HepG2 (cell line): ENCODE measurements around the gene VPS54. TPM values are rescaled to one million over a fixed set of nuclear protein-coding genes. Genes with fewer than 3 reads are reported as not detected.

Source experiments
- DRAP1 ChIP-seq: IDR thresholded peaks from 2 replicates; pipeline ENCODE4 v1.6.1; 2016; ENCODE audit warnings: missing genetic modification reagents, missing compliant biosample characterization
- MAF1 ChIP-seq: sonication (generic); formaldehyde crosslinking; IDR thresholded peaks from 2 replicates; pipeline ENCODE4 v1.5.0; 2020; ENCODE audit warnings: missing genetic modification reagents, borderline replicate concordance
- MTF2 ChIP-seq: sonication (generic); formaldehyde crosslinking; IDR thresholded peaks from 2 replicates; pipeline ENCODE4 v1.5.0; 2020; ENCODE audit warnings: missing genetic modification reagents, borderline replicate concordance
- MXD3 ChIP-seq: IDR thresholded peaks from 2 replicates; pipeline ENCODE4 v1.6.1; 2016; ENCODE audit warnings: mild to moderate bottlenecking, missing biosample characterization, missing genetic modification reagents
- RFX3 ChIP-seq: IDR thresholded peaks from 2 replicates; pipeline ENCODE4 v1.6.1; 2016; ENCODE audit warnings: missing biosample characterization, missing genetic modification reagents
- SOX6 ChIP-seq, 2 experiments: fragments of 450-650 bp in 1 of 2; sonication (generic) in 1 of 2; formaldehyde crosslinking in 1 of 2; IDR thresholded peaks; 2 replicates each; pipeline versions ENCODE4 v1.4.0 to v1.6.1; 2017 to 2020; ENCODE audit warnings: antibody characterized with exemption in 1 of 2, mild to moderate bottlenecking in 1 of 2, missing genetic modification reagents in 1 of 2
- SYNCRIP ChIP-seq: fragments of 200-400 bp; formaldehyde crosslinking; IDR thresholded peaks from 2 replicates; pipeline ENCODE4 v1.6.1; 2018; ENCODE audit warnings: mild to moderate bottlenecking, low read depth, low read length; ENCODE audit not compliant: insufficient read depth
- XRCC5 ChIP-seq: fragments of 200-400 bp; formaldehyde crosslinking; optimal IDR thresholded peaks from 2 replicates; pipeline ENCODE3; 2017; ENCODE audit warnings: mild to moderate bottlenecking, low read length
- ZFP36 ChIP-seq: fragments of 150-350 bp; IDR thresholded peaks from 2 replicates; pipeline ENCODE4 v1.6.1; 2018; ENCODE audit warnings: borderline replicate concordance, low read length, low read depth; ENCODE audit not compliant: partially characterized antibody
- ZNF567 ChIP-seq: sonication (generic); formaldehyde crosslinking; IDR thresholded peaks from 2 replicates; pipeline ENCODE4 v1.8.1; 2023; ENCODE audit warnings: mild to moderate bottlenecking, missing genetic modification reagents, borderline replicate concordance
- ZNF703 ChIP-seq: sonication (generic); formaldehyde crosslinking; IDR thresholded peaks from 2 replicates; pipeline ENCODE4 v1.5.1; 2020; ENCODE audit warnings: missing genetic modification reagents, mild to moderate bottlenecking, moderate library complexity, borderline replicate concordance
- polyA plus RNA-seq, 8 experiments: library from polyadenylated mRNA; depleted of rRNA in 3 of 8; stranded (reverse) in 7 of 8; unstranded in 1 of 8; fragments of >200 nt; fragmentation: Illumina TruSeq in 4 of 8; extraction: Trizol in 4 of 8; gene quantifications; 2 replicates each; pipeline versions ENCODE4 v1.2.1 to v1.2.3, GENCODE V29; 2011 to 2016; ENCODE audit warnings: low read depth in 4 of 8, missing spikeins in 1 of 8, mixed read lengths in 1 of 8; ENCODE audit not compliant: insufficient read depth in 1 of 8
- total RNA-seq, 5 experiments: library from RNA; depleted of rRNA; stranded (reverse); fragments of >200 nt; fragmentation: Illumina TruSeq; extraction: Trizol; gene quantifications; 2 replicates each; pipeline ENCODE4 v1.2.3, GENCODE V29; 2016; ENCODE audit warnings: low read depth in 1 of 5
- TF ChIP-seq, protein P1 (sequence below): sonication (generic); formaldehyde crosslinking; IDR thresholded peaks from 2 replicates; pipeline ENCODE4 v1.4.0; 2020; ENCODE audit warnings: mild to moderate bottlenecking, missing genetic modification reagents
- TF ChIP-seq, protein P2 (sequence below): sonication (generic); formaldehyde crosslinking; IDR thresholded peaks from 2 replicates; pipeline ENCODE4 v1.5.1; 2020; ENCODE audit warnings: mild to moderate bottlenecking, missing genetic modification reagents
- TF ChIP-seq, protein P3 (sequence below): IDR thresholded peaks from 2 replicates; pipeline ENCODE4 v1.6.1; 2016; ENCODE audit warnings: low read depth
- TF ChIP-seq, protein P4 (sequence below): IDR thresholded peaks from 2 replicates; pipeline ENCODE4 v1.6.1; 2016; ENCODE audit warnings: mild to moderate bottlenecking
- TF ChIP-seq, protein P5 (sequence below), 2 experiments: sonication (generic) in 1 of 2; formaldehyde crosslinking in 1 of 2; IDR thresholded peaks; 2 replicates each; pipeline versions ENCODE4 v1.4.0 to v1.6.1; 2018 to 2020; ENCODE audit warnings: missing genetic modification reagents in 2 of 2, borderline replicate concordance in 1 of 2, low read depth in 1 of 2, mild to moderate bottlenecking in 1 of 2, missing biosample characterization in 1 of 2

The VPS54 gene
- total and polyA plus RNA-seq, 2 of the 13 experiments (the other 11 are each of a cell fraction or from before 2014, with no cell fraction given) = 64.7 to 77.5 TPM

- TF ChIP-seq ZNF703 (CRISPR knock-in tag) (no peak), ZNF567 (CRISPR knock-in tag) (peak; percentile 76; the same call in 1 of the 2 replicates), SOX6 (IDR thresholded peaks at IDR 0.05) (no peak), SOX6 (CRISPR knock-in tag; IDR thresholded peaks at IDR 0.05) (peak; percentile 69), MXD3 (CRISPR knock-in tag) (no peak), XRCC5 (peak; percentile 80), DRAP1 (CRISPR knock-in tag) (0 out of 2 replicates have a peak, but pooled peaks have one; percentile 21), RFX3 (CRISPR knock-in tag) (no peak), ZFP36 (no peak), SYNCRIP (no peak), MAF1 (CRISPR knock-in tag) (no peak), MTF2 (no peak)
- TF ChIP-seq, protein P1, sequence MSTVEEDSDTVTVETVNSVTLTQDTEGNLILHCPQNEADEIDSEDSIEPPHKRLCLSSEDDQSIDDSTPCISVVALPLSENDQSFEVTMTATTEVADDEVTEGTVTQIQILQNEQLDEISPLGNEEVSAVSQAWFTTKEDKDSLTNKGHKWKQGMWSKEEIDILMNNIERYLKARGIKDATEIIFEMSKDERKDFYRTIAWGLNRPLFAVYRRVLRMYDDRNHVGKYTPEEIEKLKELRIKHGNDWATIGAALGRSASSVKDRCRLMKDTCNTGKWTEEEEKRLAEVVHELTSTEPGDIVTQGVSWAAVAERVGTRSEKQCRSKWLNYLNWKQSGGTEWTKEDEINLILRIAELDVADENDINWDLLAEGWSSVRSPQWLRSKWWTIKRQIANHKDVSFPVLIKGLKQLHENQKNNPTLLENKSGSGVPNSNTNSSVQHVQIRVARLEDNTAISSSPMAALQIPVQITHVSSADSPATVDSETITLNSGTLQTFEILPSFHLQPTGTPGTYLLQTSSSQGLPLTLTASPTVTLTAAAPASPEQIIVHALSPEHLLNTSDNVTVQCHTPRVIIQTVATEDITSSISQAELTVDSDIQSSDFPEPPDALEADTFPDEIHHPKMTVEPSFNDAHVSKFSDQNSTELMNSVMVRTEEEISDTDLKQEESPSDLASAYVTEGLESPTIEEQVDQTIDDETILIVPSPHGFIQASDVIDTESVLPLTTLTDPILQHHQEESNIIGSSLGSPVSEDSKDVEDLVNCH (CRISPR knock-in tag) = no peak
- TF ChIP-seq, protein P2, sequence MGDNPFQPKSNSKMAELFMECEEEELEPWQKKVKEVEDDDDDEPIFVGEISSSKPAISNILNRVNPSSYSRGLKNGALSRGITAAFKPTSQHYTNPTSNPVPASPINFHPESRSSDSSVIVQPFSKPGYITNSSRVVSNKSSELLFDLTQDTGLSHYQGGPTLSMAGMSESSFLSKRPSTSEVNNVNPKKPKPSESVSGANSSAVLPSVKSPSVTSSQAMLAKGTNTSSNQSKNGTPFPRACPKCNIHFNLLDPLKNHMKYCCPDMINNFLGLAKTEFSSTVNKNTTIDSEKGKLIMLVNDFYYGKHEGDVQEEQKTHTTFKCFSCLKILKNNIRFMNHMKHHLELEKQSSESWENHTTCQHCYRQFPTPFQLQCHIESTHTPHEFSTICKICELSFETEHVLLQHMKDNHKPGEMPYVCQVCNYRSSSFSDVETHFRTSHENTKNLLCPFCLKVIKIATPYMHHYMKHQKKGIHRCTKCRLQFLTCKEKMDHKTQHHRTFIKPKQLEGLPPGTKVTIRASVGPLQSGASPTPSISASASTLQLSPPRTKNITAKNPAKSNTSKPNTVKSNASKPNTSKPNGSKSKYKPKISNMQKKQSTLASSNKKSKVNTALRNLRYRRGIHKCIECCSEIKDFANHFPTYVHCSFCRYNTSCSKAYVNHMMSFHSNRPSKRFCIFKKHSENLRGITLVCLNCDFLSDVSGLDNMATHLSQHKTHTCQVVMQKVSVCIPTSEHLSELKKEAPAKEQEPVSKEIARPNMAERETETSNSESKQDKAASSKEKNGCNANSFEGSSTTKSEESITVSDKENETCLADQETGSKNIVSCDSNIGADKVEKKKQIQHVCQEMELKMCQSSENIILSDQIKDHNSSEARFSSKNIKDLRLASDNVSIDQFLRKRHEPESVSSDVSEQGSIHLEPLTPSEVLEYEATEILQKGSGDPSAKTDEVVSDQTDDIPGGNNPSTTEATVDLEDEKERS (CRISPR knock-in tag) = no peak
- TF ChIP-seq, protein P3, sequence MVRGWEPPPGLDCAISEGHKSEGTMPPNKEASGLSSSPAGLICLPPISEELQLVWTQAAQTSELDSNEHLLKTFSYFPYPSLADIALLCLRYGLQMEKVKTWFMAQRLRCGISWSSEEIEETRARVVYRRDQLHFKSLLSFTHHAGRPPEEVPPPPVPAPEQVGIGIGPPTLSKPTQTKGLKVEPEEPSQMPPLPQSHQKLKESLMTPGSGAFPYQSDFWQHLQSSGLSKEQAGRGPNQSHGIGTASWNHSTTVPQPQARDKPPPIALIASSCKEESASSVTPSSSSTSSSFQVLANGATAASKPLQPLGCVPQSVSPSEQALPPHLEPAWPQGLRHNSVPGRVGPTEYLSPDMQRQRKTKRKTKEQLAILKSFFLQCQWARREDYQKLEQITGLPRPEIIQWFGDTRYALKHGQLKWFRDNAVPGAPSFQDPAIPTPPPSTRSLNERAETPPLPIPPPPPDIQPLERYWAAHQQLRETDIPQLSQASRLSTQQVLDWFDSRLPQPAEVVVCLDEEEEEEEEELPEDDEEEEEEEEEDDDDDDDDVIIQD (CRISPR knock-in tag) = peak; percentile 76
- TF ChIP-seq, protein P4, sequence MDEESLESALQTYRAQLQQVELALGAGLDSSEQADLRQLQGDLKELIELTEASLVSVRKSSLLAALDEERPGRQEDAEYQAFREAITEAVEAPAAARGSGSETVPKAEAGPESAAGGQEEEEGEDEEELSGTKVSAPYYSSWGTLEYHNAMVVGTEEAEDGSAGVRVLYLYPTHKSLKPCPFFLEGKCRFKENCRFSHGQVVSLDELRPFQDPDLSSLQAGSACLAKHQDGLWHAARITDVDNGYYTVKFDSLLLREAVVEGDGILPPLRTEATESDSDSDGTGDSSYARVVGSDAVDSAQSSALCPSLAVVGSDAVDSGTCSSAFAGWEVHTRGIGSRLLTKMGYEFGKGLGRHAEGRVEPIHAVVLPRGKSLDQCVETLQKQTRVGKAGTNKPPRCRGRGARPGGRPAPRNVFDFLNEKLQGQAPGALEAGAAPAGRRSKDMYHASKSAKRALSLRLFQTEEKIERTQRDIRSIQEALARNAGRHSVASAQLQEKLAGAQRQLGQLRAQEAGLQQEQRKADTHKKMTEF (CRISPR knock-in tag) = peak; percentile 59; the same call in 1 of the 2 replicates
- TF ChIP-seq, protein P5, sequence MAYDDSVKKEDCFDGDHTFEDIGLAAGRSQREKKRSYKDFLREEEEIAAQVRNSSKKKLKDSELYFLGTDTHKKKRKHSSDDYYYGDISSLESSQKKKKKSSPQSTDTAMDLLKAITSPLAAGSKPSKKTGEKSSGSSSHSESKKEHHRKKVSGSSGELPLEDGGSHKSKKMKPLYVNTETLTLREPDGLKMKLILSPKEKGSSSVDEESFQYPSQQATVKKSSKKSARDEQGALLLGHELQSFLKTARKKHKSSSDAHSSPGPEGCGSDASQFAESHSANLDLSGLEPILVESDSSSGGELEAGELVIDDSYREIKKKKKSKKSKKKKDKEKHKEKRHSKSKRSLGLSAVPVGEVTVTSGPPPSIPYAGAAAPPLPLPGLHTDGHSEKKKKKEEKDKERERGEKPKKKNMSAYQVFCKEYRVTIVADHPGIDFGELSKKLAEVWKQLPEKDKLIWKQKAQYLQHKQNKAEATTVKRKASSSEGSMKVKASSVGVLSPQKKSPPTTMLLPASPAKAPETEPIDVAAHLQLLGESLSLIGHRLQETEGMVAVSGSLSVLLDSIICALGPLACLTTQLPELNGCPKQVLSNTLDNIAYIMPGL (CRISPR knock-in tag; IDR thresholded peaks at IDR 0.05; ENCODE audit: borderline replicate concordance in 1 of 2, low read depth in 1 of 2) = peak; percentile 18 to 64; a peak in 3 of 4 replicates
Observed at GRCh38 chr2:64049633-64050220, 30.5 kb upstream of the VPS54 start (continued).
